ENCODE results near the gene BICRA. TPM values are rescaled to one million over a fixed set of nuclear protein-coding genes. Genes with fewer than 3 reads are reported as not detected.

The BICRA gene
- total RNA-seq, 1 donor from 2014 or later, result 55.5 TPM

- DNase-seq, result no peak
- Mint-ChIP-seq H3K4me3 (ENCODE audit: unreplicated experiment) (no peak overlapping the region), H3K27me3 (ENCODE audit: unreplicated experiment) (peaks cover 5% of the 10 kb centered on the region), H3K27ac (ENCODE audit: unreplicated experiment) (no peak overlapping the region), H3K9me3 (ENCODE audit: unreplicated experiment) (peaks cover 2% of the 10 kb centered on the region), H3K36me3 (ENCODE audit: unreplicated experiment) (no peaks in the 10 kb centered on the region), H3K4me1 (ENCODE audit: low read depth, unreplicated experiment) (no peaks in the 10 kb centered on the region)
- no peak for TF ChIP-seq CTCF (IDR thresholded peaks at IDR 0.05; ENCODE audit: partially characterized antibody, unreplicated experiment)
Measured at GRCh38 chr19:47569331-47569730, 39.6 kb upstream of the BICRA start.

GRCh38 chr19:47572635-47573034, 36.3 kb upstream of the BICRA start:
- Mint-ChIP-seq H3K27me3 (ENCODE audit: unreplicated experiment) (peaks cover 2% of the 10 kb centered on the region), H3K9me3 (ENCODE audit: unreplicated experiment) (no peaks in the 10 kb centered on the region), H3K4me1 (ENCODE audit: low read depth, unreplicated experiment) (no peaks in the 10 kb centered on the region), H3K27ac (ENCODE audit: unreplicated experiment) (no peak overlapping the region), H3K4me3 (ENCODE audit: unreplicated experiment) (no peak overlapping the region), H3K36me3 (ENCODE audit: unreplicated experiment) (no peaks in the 10 kb centered on the region)
- TF ChIP-seq CTCF (IDR thresholded peaks at IDR 0.05; ENCODE audit: partially characterized antibody, unreplicated experiment), result no peak
- no peak for DNase-seq

- Mint-ChIP-seq H3K4me1 (ENCODE audit: low read depth, unreplicated experiment) (no peaks in the 10 kb centered on the region), H3K27ac (ENCODE audit: unreplicated experiment) (no peak within 1 kb of the TSS), H3K36me3 (ENCODE audit: unreplicated experiment) (no peaks in the 10 kb centered on the region), H3K9me3 (ENCODE audit: unreplicated experiment) (no peaks in the 10 kb centered on the region), H3K27me3 (ENCODE audit: unreplicated experiment) (peaks cover 2% of the 10 kb centered on the region), H3K4me3 (ENCODE audit: unreplicated experiment) (no peak within 1 kb of the TSS)
- no peak for TF ChIP-seq CTCF (IDR thresholded peaks at IDR 0.05; ENCODE audit: partially characterized antibody, unreplicated experiment)
- no peak for DNase-seq
Measured at GRCh38 chr19:47573071-47574026, 35.6 kb upstream of the BICRA start, which contains the start of gene ZNF541. Gene ZNF541, minus strand, starts transcription at chr19:47573148. Its CDS starts 17,292 bp downstream, at chr19:47555856.

GRCh38 chr19:47580397-47580796, 28.5 kb upstream of the BICRA start:
- Mint-ChIP-seq H3K36me3 (ENCODE audit: unreplicated experiment) (no peaks in the 10 kb centered on the region), H3K27ac (ENCODE audit: unreplicated experiment) (no peak overlapping the region), H3K27me3 (ENCODE audit: unreplicated experiment) (no peaks in the 10 kb centered on the region), H3K4me3 (ENCODE audit: unreplicated experiment) (no peak overlapping the region), H3K4me1 (ENCODE audit: low read depth, unreplicated experiment) (no peaks in the 10 kb centered on the region), H3K9me3 (ENCODE audit: unreplicated experiment) (no peaks in the 10 kb centered on the region)
- no peak for DNase-seq
- TF ChIP-seq CTCF (IDR thresholded peaks at IDR 0.05; ENCODE audit: partially characterized antibody, unreplicated experiment), result no peak
